K562 (cell line): ENCODE results near the gene PRTN3. TPM values are rescaled to one million over a fixed set of nuclear protein-coding genes. Genes with fewer than 3 reads are reported as not detected.

Experiments
- ATF1 ChIP-seq, 2 experiments: fragments of 450-650 bp in 1 of 2; IDR thresholded peaks; 2 replicates each; pipeline ENCODE4 v1.6.1; 2016; ENCODE audit warnings: missing compliant biosample characterization in 1 of 2, missing genetic modification characterization in 1 of 2
- BACH1 ChIP-seq: fragments of 200-800 bp; sonication (Bioruptor generic); IDR thresholded peaks from 2 replicates; pipeline ENCODE4 v1.6.1; 2016; ENCODE audit warnings: missing genetic modification characterization, missing compliant biosample characterization
- BRD9 ChIP-seq: fragments of 450-650 bp; IDR thresholded peaks from 2 replicates; pipeline ENCODE4 v1.6.1; 2018; ENCODE audit warnings: low read depth; ENCODE audit not compliant: partially characterized antibody
- CXXC5 ChIP-seq: fragments of 250-450 bp; sonication (Bioruptor Pico); IDR thresholded peaks from 2 replicates; pipeline ENCODE4 v1.8.0; 2022; ENCODE audit warnings: inconsistent platforms, mild to moderate bottlenecking, moderate library complexity
- ERF ChIP-seq: fragments of 450-650 bp; formaldehyde crosslinking; IDR thresholded peaks from 2 replicates; pipeline ENCODE4 v1.4.0; 2020; ENCODE audit warnings: mild to moderate bottlenecking, mixed read lengths
- MAZ ChIP-seq, 2 experiments: fragments of 450-650 bp in 1 of 2; sonication (generic) in 1 of 2; formaldehyde crosslinking; IDR thresholded peaks in 1 of 2; conservative IDR thresholded peaks in 1 of 2; 2 replicates each; pipeline versions ENCODE4 v1.4.0 to v1.5.0; 2020; ENCODE audit warnings: mild to moderate bottlenecking in 1 of 2, missing genetic modification reagents in 1 of 2
- NEUROD1 ChIP-seq: fragments of 150-350 bp; IDR thresholded peaks from 2 replicates; pipeline ENCODE4 v1.6.1; 2014; ENCODE audit warnings: borderline replicate concordance, low read length, low read depth; ENCODE audit not compliant: partially characterized antibody
- NFIC ChIP-seq: fragments of 450-650 bp; IDR thresholded peaks from 2 replicates; pipeline ENCODE4 v1.6.1; 2017; ENCODE audit warnings: mild to moderate bottlenecking, inconsistent platforms
- NFRKB ChIP-seq: fragments of 450-650 bp; IDR thresholded peaks from 2 replicates; pipeline ENCODE4 v1.6.1; 2016; ENCODE audit warnings: low read depth
- NR2C1 ChIP-seq, 2 experiments: fragments of 450-650 bp; IDR thresholded peaks; 2 replicates each; pipeline ENCODE4 v1.6.1; 2017; ENCODE audit warnings: mild to moderate bottlenecking in 2 of 2, antibody characterized with exemption in 1 of 2, inconsistent platforms in 1 of 2, missing compliant biosample characterization in 1 of 2, missing genetic modification characterization in 1 of 2
- NRF1 ChIP-seq, 2 experiments: fragments of 450-650 bp; IDR thresholded peaks in 1 of 2; conservative IDR thresholded peaks in 1 of 2; 2 replicates each; pipeline ENCODE4 v1.6.1; 2014; ENCODE audit warnings: mild to moderate bottlenecking in 2 of 2
- POLR2G ChIP-seq: fragments of 200-400 bp; formaldehyde crosslinking; IDR thresholded peaks from 2 replicates; pipeline ENCODE4 v1.6.1; 2017; ENCODE audit warnings: low read depth, mild to moderate bottlenecking, antibody characterized with exemption, low read length, moderate library complexity
- POLR2H ChIP-seq: IDR thresholded peaks from 2 replicates; pipeline ENCODE4 v1.6.1; 2016; ENCODE audit warnings: missing genetic modification characterization, low read depth, mild to moderate bottlenecking, control low read depth, missing compliant biosample characterization, moderate library complexity
- PRDM10 ChIP-seq: fragments of 450-650 bp; IDR thresholded peaks from 2 replicates; pipeline ENCODE4 v1.6.1; 2018; ENCODE audit not compliant: partially characterized antibody
- RBBP5 ChIP-seq: fragments of 200-600 bp; sonication (generic); IDR thresholded peaks from 2 replicates; pipeline ENCODE4 v1.6.1; 2012; ENCODE audit warnings: borderline replicate concordance, mild to moderate bottlenecking, low read length, control low read depth, inconsistent platforms; ENCODE audit not compliant: insufficient read depth, poor library complexity, severe bottlenecking
- SMAD4 ChIP-seq: fragments of 250-450 bp; sonication (Bioruptor Pico); conservative IDR thresholded peaks from 2 replicates; pipeline ENCODE4 v1.8.0; 2021; ENCODE audit warnings: inconsistent platforms, mild to moderate bottlenecking, moderate library complexity
- SUPT5H ChIP-seq: fragments of 450-650 bp; IDR thresholded peaks from 2 replicates; pipeline ENCODE4 v1.6.1; 2016
- TEAD2 ChIP-seq: fragments of 450-650 bp; IDR thresholded peaks from 2 replicates; pipeline ENCODE4 v1.6.1; 2016; ENCODE audit warnings: missing genetic modification characterization, control low read depth, missing compliant biosample characterization
- ZBTB33 ChIP-seq: sonication (generic); formaldehyde crosslinking; IDR thresholded peaks from 2 replicates; pipeline ENCODE4 v1.8.1; 2023; ENCODE audit warnings: mild to moderate bottlenecking, missing genetic modification reagents
- ZNF354B ChIP-seq: fragments of 250-450 bp; sonication (Bioruptor Pico); IDR thresholded peaks from 2 replicates; pipeline ENCODE4 v1.4.0; 2020
- ZNF584 ChIP-seq: fragments of 200-800 bp; sonication (Bioruptor generic); IDR thresholded peaks from 2 replicates; pipeline ENCODE4 v1.6.1; 2016; ENCODE audit warnings: low read depth, mild to moderate bottlenecking, missing genetic modification characterization, missing compliant biosample characterization
- polyA plus RNA-seq, 8 experiments: library from polyadenylated mRNA; depleted of rRNA in 4 of 8; stranded (reverse) in 5 of 8; unstranded in 3 of 8; fragments of >200 nt; fragmentation: Nextera tagmentation in 2 of 8; fragmentation: Illumina TruSeq in 1 of 8; extraction: Ambion mirVana in 2 of 8; extraction: Trizol in 1 of 8; gene quantifications; 2 replicates each; pipeline versions ENCODE4 v1.2.1 to v1.2.3, GENCODE V29; 2011 to 2014; ENCODE audit warnings: inconsistent platforms in 1 of 8, missing spikeins in 1 of 8
- total RNA-seq, 7 experiments: library from RNA; depleted of rRNA in 6 of 7; stranded (reverse); fragments of >200 nt in 6 of 7; fragmentation: Illumina TruSeq in 2 of 7; extraction: Trizol in 2 of 7; gene quantifications; 2 replicates each; pipeline versions ENCODE4 v1.2.1 to v1.2.3, GENCODE V29; 2011 to 2021; ENCODE audit warnings: low replicate concordance in 1 of 7

PRTN3 gene
- total and polyA plus RNA-seq, 9 of the 15 experiments (the other 6 are each of a cell fraction or from before 2014, with no cell fraction given), result 0.14 to 0.86 (median 0.43) TPM; not detected in 3

DNA sequence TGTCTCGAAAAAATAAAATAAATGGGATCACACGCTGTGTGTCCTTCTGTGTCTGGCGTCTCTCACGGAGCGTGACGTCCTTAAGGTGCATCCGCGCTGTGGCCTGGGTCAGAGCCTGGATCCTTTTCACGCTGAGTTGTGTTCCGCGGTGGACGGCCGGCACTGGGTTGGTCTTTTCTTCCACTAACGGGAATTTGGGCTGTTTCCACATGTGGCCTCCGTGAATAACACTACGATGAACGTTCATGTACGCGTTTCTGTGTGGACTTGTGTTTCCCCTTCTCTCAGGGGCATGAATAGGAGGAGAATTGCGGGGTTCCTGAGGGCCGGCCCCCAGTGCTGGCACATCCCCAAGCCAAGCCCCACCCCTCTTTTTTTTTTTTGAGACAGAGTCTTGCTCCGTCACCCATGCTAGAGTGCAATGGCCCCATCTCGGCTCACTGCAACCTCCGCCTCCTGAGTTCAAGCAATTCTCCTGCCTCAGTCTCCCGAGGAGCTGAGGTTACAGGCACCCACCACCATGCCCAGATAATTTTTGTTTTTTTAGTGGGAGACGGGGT, 49.7 kb upstream of the PRTN3 start (continued):
- TF ChIP-seq NEUROD1 (peak; percentile 16), ATF1 (CRISPR knock-in tag; IDR thresholded peaks at IDR 0.05) (no peak), ATF1 (tag; IDR thresholded peaks at IDR 0.05) (peak; percentile 47), PRDM10 (peak; percentile 8), POLR2G (peak; percentile 33; the same call in 1 of the 2 replicates), BRD9 (peak; percentile 77), NR2C1 (IDR thresholded peaks at IDR 0.05) (no peak), NR2C1 (tag; IDR thresholded peaks at IDR 0.05) (0 out of 2 replicates have a peak, but pooled peaks have one; percentile 27), RBBP5 (peak; percentile 49), MAZ (CRISPR knock-in tag; conservative IDR thresholded peaks at IDR 0.05 in 1 of 2, IDR thresholded peaks at IDR 0.05 in 1 of 2) (0 out of 4 replicates have a peak, but pooled peaks of 1 of the 2 experiments have one; percentile 19), CXXC5 (CRISPR knock-in tag) (peak; percentile 40; the same call in 1 of the 2 replicates), BACH1 (tag) (peak; percentile 58; the same call in 1 of the 2 replicates), SUPT5H (peak; percentile 61; the same call in 1 of the 2 replicates), POLR2H (tag) (0 out of 2 replicates have a peak, but pooled peaks have one; percentile 52), SMAD4 (peak; percentile 31; the same call in 1 of the 2 replicates), ZBTB33 (CRISPR knock-in tag) (peak; percentile 75; the same call in 1 of the 2 replicates), NFRKB (peak; percentile 78; the same call in 1 of the 2 replicates), TEAD2 (tag) (peak; percentile 10; the same call in 1 of the 2 replicates), ERF (CRISPR knock-in tag) (0 out of 2 replicates have a peak, but pooled peaks have one; percentile 62), NRF1 (conservative IDR thresholded peaks at IDR 0.05 in 1 of 2, IDR thresholded peaks at IDR 0.05 in 1 of 2) (0 out of 4 replicates have a peak, but pooled peaks of 1 of the 2 experiments have one; percentile 20), ZNF354B (CRISPR knock-in tag) (no peak), NFIC (peak; percentile 67), ZNF584 (CRISPR knock-in tag) (0 out of 2 replicates have a peak, but pooled peaks have one; percentile 22)
